NCI-H446 (cell line): ENCODE measurements around the gene ARHGEF25.
"Not testable (repeated sequence)": the region's sequence is repeated elsewhere in the genome, so short reads cannot be mapped to it uniquely, and the experiment has no call there.

Source experiments
- DNase-seq, 2 experiments: peaks; one replicate each; lab custom pipeline; 2025; lab: John Stamatoyannopoulos, UW

ARHGEF25 gene

GRCh38 chr12:57609781-57610553 lies 1.3 kb upstream of the ARHGEF25 start:
- DNase-seq = no peak

GRCh38 chr12:57610554-57611107 lies 604 bp upstream of the ARHGEF25 start:
- DNase-seq = no peak

- peak; percentile 25 to 64 for DNase-seq
Observed at GRCh38 chr12:57611827-57612710, 834 bp downstream of the ARHGEF25 start.

GRCh38 chr12:57612711-57613426 lies 1.6 kb downstream of the ARHGEF25 start:
- DNase-seq = no peak

- no peak for DNase-seq
Observed at GRCh38 chr12:57613427-57614109, 2.3 kb downstream of the ARHGEF25 start.

GRCh38 chr12:57614178-57614947 lies 3.1 kb downstream of the ARHGEF25 start:
- peak in 1 of 2 experiments; percentile 15 for DNase-seq

- no peak for DNase-seq
Observed at GRCh38 chr12:57614948-57615500, 3.8 kb downstream of the ARHGEF25 start.

- no peak for DNase-seq
Observed at GRCh38 chr12:57615637-57616036, 4.4 kb downstream of the ARHGEF25 start.

- DNase-seq = peak in 1 of 2 experiments; percentile 15
Observed at GRCh38 chr12:57616383-57617101, 5.3 kb downstream of the ARHGEF25 start.

GRCh38 chr12:57617942-57618341 lies 6.7 kb downstream of the ARHGEF25 start:
- DNase-seq = no peak

GRCh38 chr12:57618431-57618830 lies 7.2 kb downstream of the ARHGEF25 start:
- not testable (repeated sequence) for DNase-seq

- DNase-seq = no peak
Observed at GRCh38 chr12:57618966-57619433, 7.8 kb downstream of the ARHGEF25 start.

- no peak for DNase-seq
Observed at GRCh38 chr12:57619434-57620244, 8.4 kb downstream of the ARHGEF25 start.

- DNase-seq = no peak
Observed at GRCh38 chr12:57620245-57620935, 9.2 kb downstream of the ARHGEF25 start.

- DNase-seq = no peak
Observed at GRCh38 chr12:57620936-57621496, 9.8 kb downstream of the ARHGEF25 start.

- DNase-seq = peak in 1 of 2 experiments; percentile 63
Observed at GRCh38 chr12:57621497-57622292, 10.5 kb downstream of the ARHGEF25 start.
